ENCODE results near the gene HCN4.

DNA sequence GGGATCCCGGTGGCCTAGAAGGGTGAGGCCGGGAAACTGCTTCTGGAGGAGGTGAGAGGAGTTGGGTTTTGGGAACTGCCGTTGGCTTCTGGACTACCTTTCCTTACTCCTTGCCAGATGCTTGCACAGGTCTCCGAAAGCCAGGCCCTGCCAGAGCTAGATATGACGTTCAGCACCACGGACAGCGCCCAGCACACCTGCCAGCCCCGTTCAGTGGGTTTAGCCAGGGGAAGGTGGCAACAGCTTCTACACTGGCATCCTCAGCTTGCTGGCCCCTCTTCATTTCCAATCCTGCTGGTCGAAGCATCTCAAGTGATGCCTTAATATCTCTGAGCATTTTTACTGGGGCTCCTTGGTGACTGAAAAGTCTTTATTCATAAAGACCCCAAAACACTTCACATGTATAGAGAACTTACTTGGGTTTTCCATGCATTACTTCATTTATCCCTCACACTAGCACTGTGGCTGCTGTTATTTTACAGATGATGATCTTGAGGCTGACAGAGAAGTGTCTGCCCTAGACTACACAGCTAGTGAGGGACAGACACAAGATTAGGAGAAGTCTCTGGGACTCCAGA lies 21.9 kb downstream of the HCN4 start:
- TF ChIP-seq, protein P1, sequence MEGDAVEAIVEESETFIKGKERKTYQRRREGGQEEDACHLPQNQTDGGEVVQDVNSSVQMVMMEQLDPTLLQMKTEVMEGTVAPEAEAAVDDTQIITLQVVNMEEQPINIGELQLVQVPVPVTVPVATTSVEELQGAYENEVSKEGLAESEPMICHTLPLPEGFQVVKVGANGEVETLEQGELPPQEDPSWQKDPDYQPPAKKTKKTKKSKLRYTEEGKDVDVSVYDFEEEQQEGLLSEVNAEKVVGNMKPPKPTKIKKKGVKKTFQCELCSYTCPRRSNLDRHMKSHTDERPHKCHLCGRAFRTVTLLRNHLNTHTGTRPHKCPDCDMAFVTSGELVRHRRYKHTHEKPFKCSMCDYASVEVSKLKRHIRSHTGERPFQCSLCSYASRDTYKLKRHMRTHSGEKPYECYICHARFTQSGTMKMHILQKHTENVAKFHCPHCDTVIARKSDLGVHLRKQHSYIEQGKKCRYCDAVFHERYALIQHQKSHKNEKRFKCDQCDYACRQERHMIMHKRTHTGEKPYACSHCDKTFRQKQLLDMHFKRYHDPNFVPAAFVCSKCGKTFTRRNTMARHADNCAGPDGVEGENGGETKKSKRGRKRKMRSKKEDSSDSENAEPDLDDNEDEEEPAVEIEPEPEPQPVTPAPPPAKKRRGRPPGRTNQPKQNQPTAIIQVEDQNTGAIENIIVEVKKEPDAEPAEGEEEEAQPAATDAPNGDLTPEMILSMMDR (IDR thresholded peaks at IDR 0.05) = no peak
- no peak for TF ChIP-seq POLR2A (IDR thresholded peaks at IDR 0.05)

Measured in Peyer's patch (tissue), 4 donors.